ENCODE data around the gene EIF2B5.

EIF2B5 gene

GRCh38 chr3:184174646-184175492, 39.7 kb downstream of the EIF2B5 start, which contains the start of gene AP2M1:
TSS of gene AP2M1 (plus strand) at chr3:184174855. CDS start at chr3:184176994, 2,139 bp downstream.
- FAIRE-seq, result no peak

GRCh38 chr3:184175506-184175905, 40.3 kb downstream of the EIF2B5 start:
- no peak for FAIRE-seq

GRCh38 chr3:184175981-184176376, 40.8 kb downstream of the EIF2B5 start:
- FAIRE-seq, result no peak

- FAIRE-seq, result no peak
Observed at GRCh38 chr3:184176377-184177330, 41.5 kb downstream of the EIF2B5 start.

- no peak for FAIRE-seq
Observed at GRCh38 chr3:184177331-184177731, 42.2 kb downstream of the EIF2B5 start.

- FAIRE-seq, result no peak
Observed at GRCh38 chr3:184177767-184178306, 42.7 kb downstream of the EIF2B5 start.

- FAIRE-seq, result no peak
Observed at GRCh38 chr3:184178521-184179138, 43.5 kb downstream of the EIF2B5 start.

GRCh38 chr3:184180165-184180564, 45.0 kb downstream of the EIF2B5 start:
- no peak for FAIRE-seq

- FAIRE-seq, result no peak
Observed at GRCh38 chr3:184181596-184181995, 46.4 kb downstream of the EIF2B5 start.

- no peak for FAIRE-seq
Observed at GRCh38 chr3:184183679-184184078, 48.5 kb downstream of the EIF2B5 start.

GRCh38 chr3:184184546-184185230, 49.5 kb downstream of the EIF2B5 start:
- FAIRE-seq, result no peak

- no peak for FAIRE-seq
Observed at GRCh38 chr3:184185461-184186183, 50.5 kb downstream of the EIF2B5 start.

GRCh38 chr3:184186184-184186901, 51.2 kb downstream of the EIF2B5 start, which contains the start of gene ABCF3:
TSS of gene ABCF3 (plus strand) at chr3:184186199. CDS start at chr3:184186208, 9 bp downstream.
- FAIRE-seq, result no peak

GRCh38 chr3:184186902-184187207, 51.7 kb downstream of the EIF2B5 start:
- FAIRE-seq, result no peak

- FAIRE-seq, result no peak
Observed at GRCh38 chr3:184188080-184188479, 52.9 kb downstream of the EIF2B5 start.

- FAIRE-seq, result no peak
Observed at GRCh38 chr3:184189421-184189820, 54.3 kb downstream of the EIF2B5 start.

- no peak for FAIRE-seq
Observed at GRCh38 chr3:184192889-184193288, 57.7 kb downstream of the EIF2B5 start.

GRCh38 chr3:184193991-184194539, 58.9 kb downstream of the EIF2B5 start:
- FAIRE-seq, result no peak
